HEK293 (cell line): Measurements from ENCODE around the gene C11orf21.

Source experiments
- CTCF ChIA-PET: fragments of 350-600 bp; formaldehyde crosslinking; extraction: SDS; loops from one replicate; lab custom pipeline; 2021; ENCODE audit warnings: antibody characterized with exemption; lab: Yijun Ruan, JAX
- POLR2A ChIA-PET: fragments of 300-600 bp; formaldehyde crosslinking; extraction: SDS; loops from one replicate; lab custom pipeline; 2020; ENCODE audit warnings: antibody characterized with exemption, inconsistent platforms; lab: Yijun Ruan, JAX
- H3K27ac ChIP-seq: fragments of 200-500 bp; sonication (Bioruptor generic); 2 replicates; pipeline ENCODE4 v1.5.1; 2014; ENCODE audit warnings: low read depth, low read length, control low read depth, inconsistent platforms; ENCODE audit errors: extremely low read depth
- H3K36me3 ChIP-seq, 2 experiments: fragments of 200-500 bp in 1 of 2; sonication (Bioruptor generic) in 1 of 2; 1 replicate in 1 of 2; 2 replicates in 1 of 2; pipeline ENCODE4 v1.5.1; 2014 to 2017; ENCODE audit warnings: inconsistent platforms in 2 of 2, low read length in 2 of 2; ENCODE audit not compliant: control insufficient read depth in 2 of 2, insufficient read depth in 1 of 2
- H3K4me1 ChIP-seq: fragments of 200-500 bp; sonication (Bioruptor generic); 2 replicates; pipeline ENCODE4 v1.5.1; 2014; ENCODE audit warnings: mild to moderate bottlenecking, low read length, inconsistent platforms; ENCODE audit not compliant: control insufficient read depth, insufficient read depth
- H3K4me3 ChIP-seq: 2 replicates; pipeline ENCODE4 v1.5.1; 2011; ENCODE audit warnings: low read depth, mild to moderate bottlenecking, control low read depth, low read length, moderate library complexity
- H3K9me3 ChIP-seq: fragments of 200-500 bp; sonication (Bioruptor generic); 2 replicates; pipeline ENCODE4 v1.5.1; 2014; ENCODE audit warnings: low read depth, low read length, inconsistent platforms; ENCODE audit not compliant: control insufficient read depth, insufficient read depth
- GLIS1 ChIP-seq: fragments of 450-650 bp; formaldehyde crosslinking; IDR thresholded peaks from 2 replicates; pipeline ENCODE4 v1.5.1; 2016; ENCODE audit warnings: missing biosample characterization, missing genetic modification characterization
- KLF8 ChIP-seq: fragments of 450-650 bp; formaldehyde crosslinking; IDR thresholded peaks from 2 replicates; pipeline ENCODE4 v1.5.1; 2016; ENCODE audit warnings: missing biosample characterization, missing genetic modification characterization
- PBX3 ChIP-seq: sonication (generic); formaldehyde crosslinking; IDR thresholded peaks from 2 replicates; pipeline ENCODE4 v1.8.1; 2022; ENCODE audit warnings: mild to moderate bottlenecking, moderate library complexity, missing genetic modification reagents
- RBAK ChIP-seq: fragments of 450-650 bp; formaldehyde crosslinking; IDR thresholded peaks from 2 replicates; pipeline ENCODE4 v1.5.1; 2016; ENCODE audit warnings: missing biosample characterization, missing genetic modification characterization
- ZBTB1 ChIP-seq: fragments of 450-650 bp; formaldehyde crosslinking; IDR thresholded peaks from 2 replicates; pipeline ENCODE4 v1.5.1; 2016; ENCODE audit warnings: missing biosample characterization, missing genetic modification characterization
- ZFP41 ChIP-seq: fragments of 450-650 bp; formaldehyde crosslinking; IDR thresholded peaks from 2 replicates; pipeline ENCODE4 v1.5.1; 2016; ENCODE audit warnings: missing biosample characterization, missing genetic modification characterization, borderline replicate concordance
- ZNF121 ChIP-seq: fragments of 450-650 bp; formaldehyde crosslinking; IDR thresholded peaks from 2 replicates; pipeline ENCODE4 v1.5.1; 2016; ENCODE audit warnings: missing biosample characterization, missing genetic modification characterization
- ZNF24 ChIP-seq: fragments of 450-650 bp; formaldehyde crosslinking; IDR thresholded peaks from 2 replicates; pipeline ENCODE4 v1.5.1; 2016; ENCODE audit warnings: missing biosample characterization, missing genetic modification characterization
- ZNF324 ChIP-seq: fragments of 450-650 bp; formaldehyde crosslinking; IDR thresholded peaks from 2 replicates; pipeline ENCODE4 v1.5.1; 2016; ENCODE audit warnings: missing biosample characterization, missing genetic modification characterization
- ZNF449 ChIP-seq: fragments of 450-650 bp; formaldehyde crosslinking; IDR thresholded peaks from 2 replicates; pipeline ENCODE4 v1.5.1; 2017; ENCODE audit warnings: missing biosample characterization, mild to moderate bottlenecking, missing genetic modification characterization, moderate library complexity
- ZNF473 ChIP-seq: fragments of 450-650 bp; formaldehyde crosslinking; IDR thresholded peaks from 2 replicates; pipeline ENCODE4 v1.5.1; 2017; ENCODE audit warnings: missing biosample characterization, missing genetic modification characterization
- ZNF518A ChIP-seq: fragments of 450-650 bp; formaldehyde crosslinking; conservative IDR thresholded peaks from 2 replicates; pipeline ENCODE4 v1.5.1; 2016; ENCODE audit warnings: low read depth, missing biosample characterization, missing genetic modification characterization
- ZNF555 ChIP-seq: fragments of 450-650 bp; formaldehyde crosslinking; conservative IDR thresholded peaks from 2 replicates; pipeline ENCODE4 v1.5.1; 2017; ENCODE audit warnings: missing biosample characterization, mild to moderate bottlenecking, missing genetic modification characterization, inconsistent platforms
- ZNF664 ChIP-seq: fragments of 450-650 bp; formaldehyde crosslinking; IDR thresholded peaks from 2 replicates; pipeline ENCODE4 v1.5.1; 2016; ENCODE audit warnings: missing biosample characterization, missing genetic modification characterization
- ZNF704 ChIP-seq: fragments of 450-650 bp; formaldehyde crosslinking; IDR thresholded peaks from 2 replicates; pipeline ENCODE4 v1.5.1; 2016; ENCODE audit warnings: missing biosample characterization, missing genetic modification characterization
- ZNF777 ChIP-seq: fragments of 450-650 bp; formaldehyde crosslinking; IDR thresholded peaks from 2 replicates; pipeline ENCODE4 v1.5.1; 2017; ENCODE audit warnings: missing biosample characterization, missing genetic modification characterization, borderline replicate concordance
- ZNF843 ChIP-seq: fragments of 450-650 bp; formaldehyde crosslinking; IDR thresholded peaks from 2 replicates; pipeline ENCODE4 v1.5.1; 2016; ENCODE audit warnings: missing biosample characterization, missing genetic modification characterization
- TF ChIP-seq, protein P1 (sequence below): fragments of 450-650 bp; IDR thresholded peaks from 2 replicates; pipeline ENCODE4 v1.5.1; 2018; ENCODE audit warnings: missing biosample characterization, mild to moderate bottlenecking, missing genetic modification characterization

C11orf21 gene

GRCh38 chr11:2263071-2263565 lies 38.6 kb downstream of the C11orf21 start:
- POLR2A ChIA-PET = no interaction called here

GRCh38 chr11:2262301-2263070 lies 39.2 kb downstream of the C11orf21 start:
- TF ChIP-seq ZNF473 (tag by site-specific recombination) (no peak), ZFP41 (tag by site-specific recombination) (no peak), GLIS1 (0 out of 2 replicates have a peak, but pooled peaks have one; percentile 22)
- Histone ChIP-seq H3K9me3 (no peaks in the 10 kb centered on the region), H3K4me3 (no peak overlapping the region), H3K36me3 (no peaks in the 10 kb centered on the region), H3K27ac (no peak overlapping the region), H3K4me1 (no peaks in the 10 kb centered on the region)
- ChIA-PET POLR2A (no interaction called here), CTCF (no interaction called here)

More at GRCh38 chr11:2263071-2263565, 38.6 kb downstream of the C11orf21 start:
- H3K4me1 ChIP-seq = no peaks in the 10 kb centered on the region
- CTCF ChIA-PET = no interaction called here
- no peak overlapping the region for H3K4me3 ChIP-seq
- no peaks in the 10 kb centered on the region for H3K9me3 ChIP-seq
- H3K27ac ChIP-seq = no peak overlapping the region
- no peak for TF ChIP-seq ZNF24 (tag by site-specific recombination)
- no peak for TF ChIP-seq ZNF324
- no peak for TF ChIP-seq ZNF518A (tag by site-specific recombination)
- TF ChIP-seq PBX3 = no peak
- no peak for TF ChIP-seq ZNF843 (tag by site-specific recombination)
- TF ChIP-seq, protein P1, sequence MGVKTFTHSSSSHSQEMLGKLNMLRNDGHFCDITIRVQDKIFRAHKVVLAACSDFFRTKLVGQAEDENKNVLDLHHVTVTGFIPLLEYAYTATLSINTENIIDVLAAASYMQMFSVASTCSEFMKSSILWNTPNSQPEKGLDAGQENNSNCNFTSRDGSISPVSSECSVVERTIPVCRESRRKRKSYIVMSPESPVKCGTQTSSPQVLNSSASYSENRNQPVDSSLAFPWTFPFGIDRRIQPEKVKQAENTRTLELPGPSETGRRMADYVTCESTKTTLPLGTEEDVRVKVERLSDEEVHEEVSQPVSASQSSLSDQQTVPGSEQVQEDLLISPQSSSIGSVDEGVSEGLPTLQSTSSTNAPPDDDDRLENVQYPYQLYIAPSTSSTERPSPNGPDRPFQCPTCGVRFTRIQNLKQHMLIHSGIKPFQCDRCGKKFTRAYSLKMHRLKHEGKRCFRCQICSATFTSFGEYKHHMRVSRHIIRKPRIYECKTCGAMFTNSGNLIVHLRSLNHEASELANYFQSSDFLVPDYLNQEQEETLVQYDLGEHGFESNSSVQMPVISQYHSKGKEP = no peak
- TF ChIP-seq ZNF664 = no peak
- no peak for TF ChIP-seq ZNF121 (tag by site-specific recombination)
- no peaks in the 10 kb centered on the region for H3K36me3 ChIP-seq

DNA sequence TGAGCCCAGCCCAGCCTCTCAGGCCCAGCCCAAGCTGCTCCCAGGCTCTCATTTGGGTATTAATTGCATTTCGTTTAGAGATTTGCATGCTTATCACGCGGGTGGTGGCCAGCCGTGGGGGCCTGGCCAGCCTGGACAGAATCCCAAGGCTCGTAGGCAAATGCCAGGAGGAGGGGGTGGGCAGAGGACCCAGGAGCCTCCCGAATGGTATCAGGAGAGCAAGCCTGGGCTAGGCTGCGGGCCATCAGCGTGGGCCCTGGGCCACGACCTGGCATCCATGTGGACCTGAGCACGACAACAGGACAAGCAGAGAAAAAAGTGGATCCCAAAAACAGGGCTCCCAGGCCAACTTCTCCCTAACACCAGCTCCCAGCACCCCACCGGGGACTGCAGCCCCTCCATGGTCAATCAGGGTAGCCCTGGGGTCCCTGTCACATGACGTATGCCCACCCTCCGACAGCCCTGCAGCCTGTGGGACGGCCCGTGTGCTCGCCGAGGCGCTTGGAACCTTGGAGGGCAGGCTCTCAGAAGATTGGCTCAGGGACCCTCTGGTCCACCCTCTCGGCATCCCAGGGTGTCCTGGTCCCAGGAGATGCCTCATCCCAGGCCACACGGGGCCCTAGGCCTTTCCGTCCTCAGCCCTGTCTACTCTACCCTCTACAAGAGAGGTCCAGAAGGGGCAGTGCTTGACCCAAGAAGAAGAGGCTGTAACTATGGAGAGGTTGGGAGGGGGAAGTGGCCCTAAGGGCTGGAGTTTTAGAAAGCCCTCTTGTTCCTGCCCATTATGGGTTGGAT lies 40.1 kb downstream of the C11orf21 start:
- POLR2A ChIA-PET = no interaction called here
- CTCF ChIA-PET = no interaction called here
- TF ChIP-seq ZBTB1 (tag by site-specific recombination) (no peak), ZNF555 (tag by site-specific recombination) (no peak), ZNF777 (tag by site-specific recombination) (no peak), KLF8 (tag by site-specific recombination) (no peak), RBAK (no peak), ZNF704 (tag by site-specific recombination) (no peak), ZNF449 (tag by site-specific recombination) (no peak)

More for the DNA sequence above, 40.1 kb downstream of the C11orf21 start:
- Histone ChIP-seq H3K4me3 (no peak overlapping the region), H3K27ac (no peak overlapping the region), H3K36me3 (no peaks in the 10 kb centered on the region), H3K4me1 (no peaks in the 10 kb centered on the region), H3K9me3 (no peaks in the 10 kb centered on the region)
